SK-N-SH (cell line): ENCODE data around the gene DNAH10. TPM values are rescaled to one million over a fixed set of nuclear protein-coding genes. Genes with fewer than 3 reads are reported as not detected.

Experiments
- CTCF ChIA-PET: fragments of 300-600, 350-600 bp; formaldehyde crosslinking; extraction: SDS; loops from one replicate; lab custom pipeline; 2021; lab: Yijun Ruan, JAX
- POLR2A ChIA-PET: fragments of 350-600 bp; sonication (Branson Sonifier 250); formaldehyde crosslinking; extraction: SDS; loops from one replicate; lab custom pipeline; 2020; ENCODE audit warnings: antibody characterized with exemption, inconsistent platforms; lab: Yijun Ruan, JAX
- DNase-seq: peaks from one replicate; pipeline ENCODE4 v3.0.0; 2012
- H2AFZ ChIP-seq: fragments of 200-600 bp; sonication (generic); 2 replicates; pipeline ENCODE4 v1.8.1; 2016; ENCODE audit warnings: antibody characterized with exemption, mild to moderate bottlenecking, low read depth
- H3F3A ChIP-seq: fragments of 200-600 bp; sonication (generic); replicated peaks from 2 replicates; pipeline ENCODE3; 2016; ENCODE audit warnings: antibody characterized with exemption, mild to moderate bottlenecking; ENCODE audit not compliant: insufficient read depth
- H3K27ac ChIP-seq, 2 experiments: fragments of 200-500 bp in 1 of 2; fragments of 200-600 bp in 1 of 2; sonication (Bioruptor generic) in 1 of 2; sonication (generic), shearing (Covaris generic) in 1 of 2; 2 replicates each; pipeline versions ENCODE4 v1.5.1 to v1.6.1; 2014 to 2016; ENCODE audit warnings: low read depth in 2 of 2, inconsistent platforms in 1 of 2, low read length in 1 of 2, mild to moderate bottlenecking in 1 of 2, mixed read lengths in 1 of 2
- H3K27me3 ChIP-seq: fragments of 200-600 bp; sonication (generic), shearing (Covaris generic); 2 replicates; pipeline ENCODE4 v1.6.1; 2016; ENCODE audit warnings: mixed run types; ENCODE audit not compliant: insufficient read depth
- H3K36me3 ChIP-seq, 2 experiments: fragments of 200-500 bp in 1 of 2; fragments of 200-600 bp in 1 of 2; sonication (Bioruptor generic) in 1 of 2; sonication (generic) in 1 of 2; replicated peaks in 1 of 2; 2 replicates each; pipeline versions ENCODE3 to v1.5.1; 2014 to 2016; ENCODE audit warnings: low read length in 1 of 2, mild to moderate bottlenecking in 1 of 2; ENCODE audit not compliant: insufficient read depth in 2 of 2, control insufficient read depth in 1 of 2
- H3K4me1 ChIP-seq, 2 experiments: fragments of 200-500 bp in 1 of 2; fragments of 200-600 bp in 1 of 2; sonication (Bioruptor generic) in 1 of 2; sonication (generic), shearing (Covaris generic) in 1 of 2; 2 replicates each; pipeline versions ENCODE4 v1.5.1 to v1.6.1; 2014 to 2016; ENCODE audit warnings: low read depth in 1 of 2, low read length in 1 of 2, mixed run types in 1 of 2; ENCODE audit not compliant: insufficient read depth in 2 of 2, control insufficient read depth in 1 of 2
- H3K4me2 ChIP-seq: fragments of 200-600 bp; sonication (generic), shearing (Covaris generic); 2 replicates; pipeline ENCODE4 v1.6.1; 2017; ENCODE audit warnings: mixed run types
- H3K4me3 ChIP-seq, 2 experiments: fragments of 200-500 bp in 1 of 2; fragments of 200-600 bp in 1 of 2; sonication (Bioruptor generic) in 1 of 2; sonication (generic), shearing (Covaris generic) in 1 of 2; 2 replicates each; pipeline versions ENCODE4 v1.5.1 to v1.8.1; 2014 to 2016; ENCODE audit warnings: low read depth in 2 of 2, inconsistent platforms in 1 of 2, low read length in 1 of 2, mild to moderate bottlenecking in 1 of 2, mixed read lengths in 1 of 2, moderate library complexity in 1 of 2
- H3K79me2 ChIP-seq: fragments of 200-600 bp; sonication (generic); 2 replicates; pipeline ENCODE4 v1.8.1; 2017; ENCODE audit warnings: mild to moderate bottlenecking; ENCODE audit not compliant: insufficient read depth
- H3K9ac ChIP-seq: fragments of 200-600 bp; sonication (generic); 2 replicates; pipeline ENCODE4 v1.6.1; 2017; ENCODE audit warnings: mixed run types
- H3K9me2 ChIP-seq: fragments of 200-600 bp; sonication (generic); 2 replicates; pipeline ENCODE4 v1.6.1; 2017; ENCODE audit warnings: mixed run types
- H3K9me3 ChIP-seq: fragments of 200-600 bp; sonication (generic); 2 replicates; pipeline ENCODE4 v1.6.1; 2017; ENCODE audit warnings: mixed run types, mild to moderate bottlenecking, moderate library complexity
- H4K20me1 ChIP-seq: fragments of 200-600 bp; sonication (generic); 2 replicates; pipeline ENCODE4 v1.6.1; 2017; ENCODE audit warnings: mild to moderate bottlenecking, mixed run types; ENCODE audit not compliant: insufficient read depth
- CHD2 ChIP-seq: fragments of 150-350 bp; IDR thresholded peaks from 2 replicates; pipeline ENCODE4 v1.6.1; 2018; ENCODE audit warnings: low read length; ENCODE audit not compliant: partially characterized antibody
- EP300 ChIP-seq, 2 experiments: IDR thresholded peaks; 2 replicates each; pipeline versions ENCODE4 v1.4.0 to v1.6.1; 2012; ENCODE audit warnings: borderline replicate concordance in 1 of 2, low read depth in 1 of 2, low read length in 1 of 2
- FOSL2 ChIP-seq: IDR thresholded peaks from 2 replicates; pipeline ENCODE4 v1.4.0; 2012; ENCODE audit warnings: low read depth, mild to moderate bottlenecking, moderate library complexity, borderline replicate concordance
- JUND ChIP-seq: IDR thresholded peaks from 2 replicates; pipeline ENCODE4 v1.4.0; 2012
- MEF2A ChIP-seq: IDR thresholded peaks from 2 replicates; pipeline ENCODE4 v1.4.0; 2012; ENCODE audit warnings: low read depth, borderline replicate concordance
- MXI1 ChIP-seq: IDR thresholded peaks from 2 replicates; pipeline ENCODE4 v1.6.1; 2012; ENCODE audit warnings: mild to moderate bottlenecking, low read depth, low read length, improper control_type of control experiment
- NFIC ChIP-seq: IDR thresholded peaks from 2 replicates; pipeline ENCODE4 v1.4.0; 2012; ENCODE audit warnings: borderline replicate concordance
- POLR2AphosphoS5 ChIP-seq: IDR thresholded peaks from 2 replicates; pipeline ENCODE4 v1.6.1; 2012; ENCODE audit warnings: low read depth, low read length
- RCOR1 ChIP-seq: fragments of 150-350 bp; IDR thresholded peaks from 2 replicates; pipeline ENCODE4 v1.6.1; 2017; ENCODE audit warnings: antibody characterized with exemption, low read length
- RFX5 ChIP-seq: IDR thresholded peaks from 2 replicates; pipeline ENCODE4 v1.6.1; 2012; ENCODE audit warnings: mild to moderate bottlenecking, improper control_type of control experiment, low read length
- SIN3A ChIP-seq: IDR thresholded peaks from 2 replicates; pipeline ENCODE4 v1.6.1; 2012; ENCODE audit warnings: low read depth, mild to moderate bottlenecking, low read length, moderate library complexity, borderline replicate concordance
- TAF1 ChIP-seq: IDR thresholded peaks from 2 replicates; pipeline ENCODE4 v1.6.1; 2012; ENCODE audit warnings: low read depth, mild to moderate bottlenecking, low read length, moderate library complexity, borderline replicate concordance
- TCF12 ChIP-seq: IDR thresholded peaks from 2 replicates; pipeline ENCODE4 v1.4.0; 2012
- TEAD4 ChIP-seq: IDR thresholded peaks from 2 replicates; pipeline ENCODE4 v1.4.0; 2012; ENCODE audit warnings: mild to moderate bottlenecking, borderline replicate concordance; ENCODE audit not compliant: insufficient read depth
- USF1 ChIP-seq: IDR thresholded peaks from 2 replicates; pipeline ENCODE4 v1.4.0; 2012; ENCODE audit warnings: low read depth, borderline replicate concordance
- polyA plus RNA-seq, 3 experiments: library from polyadenylated mRNA; depleted of rRNA; stranded (reverse); fragments of >200 nt; gene quantifications; 2 replicates each; pipeline ENCODE4 v1.2.3, GENCODE V29; 2012
- TF ChIP-seq, protein P1 (sequence below): IDR thresholded peaks from 2 replicates; pipeline ENCODE4 v1.4.0; 2012; ENCODE audit warnings: low read depth
- TF ChIP-seq, protein P2 (sequence below): IDR thresholded peaks from 2 replicates; pipeline ENCODE4 v1.6.1; 2012; ENCODE audit warnings: mild to moderate bottlenecking, low read depth, low read length, moderate library complexity
- TF ChIP-seq, protein P3 (sequence below): IDR thresholded peaks from 2 replicates; pipeline ENCODE4; 2012
- TF ChIP-seq, protein P4 (sequence below): fragments of 200-600 bp; sonication (generic); IDR thresholded peaks from 2 replicates; pipeline ENCODE4 v1.6.1; 2017; ENCODE audit warnings: antibody characterized with exemption, mild to moderate bottlenecking, moderate library complexity

DNAH10 gene
- polyA plus RNA-seq, 1 of the 3 experiments (the other 2 are of a cell fraction) = 0.13 TPM

DNA sequence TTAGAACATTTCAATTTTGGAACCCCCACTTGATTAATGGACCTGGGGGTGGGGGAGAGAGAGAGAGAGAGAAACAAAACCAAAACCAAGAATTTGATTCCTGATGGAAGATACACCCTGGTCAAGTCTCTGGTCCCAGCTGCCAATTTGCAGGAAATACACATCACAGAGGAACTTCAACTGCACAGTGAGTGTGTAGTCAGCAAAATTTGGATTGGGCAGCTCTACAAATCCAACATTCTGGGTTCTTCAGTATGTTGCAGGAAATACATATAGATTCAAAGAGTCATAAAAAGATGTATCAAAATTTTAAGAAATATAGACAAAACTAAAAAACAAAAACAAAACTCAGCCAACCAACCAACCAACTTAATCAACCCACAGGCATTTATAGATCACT lies 17.4 kb downstream of the DNAH10 start:
- POLR2A ChIA-PET = interaction anchor here (1.3 kb wide), 1 partner anchor 68 kb away, joined by 3 read pairs; the partner anchor contains the start of gene ATP6V0A2
- Histone ChIP-seq H3K4me1 (no peaks in the 10 kb centered on the region), H3F3A (no peaks in the 10 kb centered on the region), H3K9ac (no peak overlapping the region), H3K4me2 (no peak overlapping the region), H2AFZ (no peak overlapping the region), H3K4me3 (no peak overlapping the region), H3K9me3 (no peaks in the 10 kb centered on the region), H3K27me3 (peaks cover 4% of the 10 kb centered on the region; the same call in 1 of the 2 replicates), H3K27ac (no peak overlapping the region), H3K36me3 (no peaks in the 10 kb centered on the region), H4K20me1 (no peaks in the 10 kb centered on the region), H3K79me2 (no peaks in the 10 kb centered on the region), H3K9me2 (no peaks in the 10 kb centered on the region)
- CTCF ChIA-PET = interaction anchor here (0.6 to 1.2 kb wide), 2 partner anchors 29 to 58 kb away, joined by 3 read pairs; no protein-coding TSS in a partner anchor
- DNase-seq = no peak
- TF ChIP-seq RFX5 = no peak
- TF ChIP-seq, protein P1, sequence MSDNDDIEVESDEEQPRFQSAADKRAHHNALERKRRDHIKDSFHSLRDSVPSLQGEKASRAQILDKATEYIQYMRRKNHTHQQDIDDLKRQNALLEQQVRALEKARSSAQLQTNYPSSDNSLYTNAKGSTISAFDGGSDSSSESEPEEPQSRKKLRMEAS = no peak
- no peak for TF ChIP-seq CHD2
- TF ChIP-seq FOSL2 = no peak
- no peak for TF ChIP-seq MEF2A
- TF ChIP-seq TCF12 = no peak
- TF ChIP-seq SIN3A = no peak
- TF ChIP-seq, protein P2, sequence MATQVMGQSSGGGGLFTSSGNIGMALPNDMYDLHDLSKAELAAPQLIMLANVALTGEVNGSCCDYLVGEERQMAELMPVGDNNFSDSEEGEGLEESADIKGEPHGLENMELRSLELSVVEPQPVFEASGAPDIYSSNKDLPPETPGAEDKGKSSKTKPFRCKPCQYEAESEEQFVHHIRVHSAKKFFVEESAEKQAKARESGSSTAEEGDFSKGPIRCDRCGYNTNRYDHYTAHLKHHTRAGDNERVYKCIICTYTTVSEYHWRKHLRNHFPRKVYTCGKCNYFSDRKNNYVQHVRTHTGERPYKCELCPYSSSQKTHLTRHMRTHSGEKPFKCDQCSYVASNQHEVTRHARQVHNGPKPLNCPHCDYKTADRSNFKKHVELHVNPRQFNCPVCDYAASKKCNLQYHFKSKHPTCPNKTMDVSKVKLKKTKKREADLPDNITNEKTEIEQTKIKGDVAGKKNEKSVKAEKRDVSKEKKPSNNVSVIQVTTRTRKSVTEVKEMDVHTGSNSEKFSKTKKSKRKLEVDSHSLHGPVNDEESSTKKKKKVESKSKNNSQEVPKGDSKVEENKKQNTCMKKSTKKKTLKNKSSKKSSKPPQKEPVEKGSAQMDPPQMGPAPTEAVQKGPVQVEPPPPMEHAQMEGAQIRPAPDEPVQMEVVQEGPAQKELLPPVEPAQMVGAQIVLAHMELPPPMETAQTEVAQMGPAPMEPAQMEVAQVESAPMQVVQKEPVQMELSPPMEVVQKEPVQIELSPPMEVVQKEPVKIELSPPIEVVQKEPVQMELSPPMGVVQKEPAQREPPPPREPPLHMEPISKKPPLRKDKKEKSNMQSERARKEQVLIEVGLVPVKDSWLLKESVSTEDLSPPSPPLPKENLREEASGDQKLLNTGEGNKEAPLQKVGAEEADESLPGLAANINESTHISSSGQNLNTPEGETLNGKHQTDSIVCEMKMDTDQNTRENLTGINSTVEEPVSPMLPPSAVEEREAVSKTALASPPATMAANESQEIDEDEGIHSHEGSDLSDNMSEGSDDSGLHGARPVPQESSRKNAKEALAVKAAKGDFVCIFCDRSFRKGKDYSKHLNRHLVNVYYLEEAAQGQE = no peak
- no peak for TF ChIP-seq TEAD4
- TF ChIP-seq, protein P3, sequence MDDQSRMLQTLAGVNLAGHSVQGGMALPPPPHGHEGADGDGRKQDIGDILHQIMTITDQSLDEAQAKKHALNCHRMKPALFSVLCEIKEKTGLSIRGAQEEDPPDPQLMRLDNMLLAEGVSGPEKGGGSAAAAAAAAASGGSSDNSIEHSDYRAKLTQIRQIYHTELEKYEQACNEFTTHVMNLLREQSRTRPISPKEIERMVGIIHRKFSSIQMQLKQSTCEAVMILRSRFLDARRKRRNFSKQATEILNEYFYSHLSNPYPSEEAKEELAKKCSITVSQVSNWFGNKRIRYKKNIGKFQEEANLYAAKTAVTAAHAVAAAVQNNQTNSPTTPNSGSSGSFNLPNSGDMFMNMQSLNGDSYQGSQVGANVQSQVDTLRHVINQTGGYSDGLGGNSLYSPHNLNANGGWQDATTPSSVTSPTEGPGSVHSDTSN = no peak
- TF ChIP-seq NFIC = no peak
- no peak for TF ChIP-seq JUND
- TF ChIP-seq TAF1 = no peak
- TF ChIP-seq USF1 = no peak
- no peak for TF ChIP-seq RCOR1
- TF ChIP-seq, protein P4, sequence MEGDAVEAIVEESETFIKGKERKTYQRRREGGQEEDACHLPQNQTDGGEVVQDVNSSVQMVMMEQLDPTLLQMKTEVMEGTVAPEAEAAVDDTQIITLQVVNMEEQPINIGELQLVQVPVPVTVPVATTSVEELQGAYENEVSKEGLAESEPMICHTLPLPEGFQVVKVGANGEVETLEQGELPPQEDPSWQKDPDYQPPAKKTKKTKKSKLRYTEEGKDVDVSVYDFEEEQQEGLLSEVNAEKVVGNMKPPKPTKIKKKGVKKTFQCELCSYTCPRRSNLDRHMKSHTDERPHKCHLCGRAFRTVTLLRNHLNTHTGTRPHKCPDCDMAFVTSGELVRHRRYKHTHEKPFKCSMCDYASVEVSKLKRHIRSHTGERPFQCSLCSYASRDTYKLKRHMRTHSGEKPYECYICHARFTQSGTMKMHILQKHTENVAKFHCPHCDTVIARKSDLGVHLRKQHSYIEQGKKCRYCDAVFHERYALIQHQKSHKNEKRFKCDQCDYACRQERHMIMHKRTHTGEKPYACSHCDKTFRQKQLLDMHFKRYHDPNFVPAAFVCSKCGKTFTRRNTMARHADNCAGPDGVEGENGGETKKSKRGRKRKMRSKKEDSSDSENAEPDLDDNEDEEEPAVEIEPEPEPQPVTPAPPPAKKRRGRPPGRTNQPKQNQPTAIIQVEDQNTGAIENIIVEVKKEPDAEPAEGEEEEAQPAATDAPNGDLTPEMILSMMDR = no peak
- TF ChIP-seq POLR2AphosphoS5 = no peak
- TF ChIP-seq MXI1 = no peak
- no peak for TF ChIP-seq EP300 (IDR thresholded peaks at IDR 0.05; ENCODE audit: borderline replicate concordance in 1 of 2, low read depth in 1 of 2, low read length in 1 of 2)
